Smooth muscle cell (in vitro differentiated cells): ENCODE measurements around the gene BRSK1. TPM values are rescaled to one million over a fixed set of nuclear protein-coding genes. Genes with fewer than 3 reads are reported as not detected.

Experiments
- DNase-seq: peaks from one replicate; lab custom pipeline; 2025; ENCODE audit not compliant: unreplicated experiment; lab: John Stamatoyannopoulos, UW
- H2AFZ ChIP-seq: fragments of 200-600 bp; sonication (generic); 2 replicates; pipeline ENCODE4 v1.6.0; 2016; ENCODE audit warnings: antibody characterized with exemption, low read depth, mild to moderate bottlenecking
- H3F3A ChIP-seq: fragments of 200-600 bp; sonication (generic); 2 replicates; pipeline ENCODE4 v1.6.0; 2017; ENCODE audit warnings: antibody characterized with exemption, low read depth
- H3K27ac ChIP-seq: fragments of 200-600 bp; sonication (generic); 2 replicates; pipeline ENCODE4 v1.5.1; 2016; ENCODE audit warnings: low read depth, mild to moderate bottlenecking
- H3K27me3 ChIP-seq: fragments of 200-600 bp; sonication (generic); 2 replicates; pipeline ENCODE4 v1.6.1; 2016; ENCODE audit warnings: low read depth, mild to moderate bottlenecking
- H3K36me3 ChIP-seq: fragments of 200-600 bp; sonication (generic); 2 replicates; pipeline ENCODE4 v1.5.1; 2016; ENCODE audit warnings: low read depth
- H3K4me1 ChIP-seq: fragments of 200-600 bp; sonication (generic); 2 replicates; pipeline ENCODE4 v1.5.1; 2016; ENCODE audit warnings: low read depth
- H3K4me2 ChIP-seq: fragments of 200-600 bp; sonication (generic); 2 replicates; pipeline ENCODE4 v1.6.0; 2016; ENCODE audit warnings: mild to moderate bottlenecking
- H3K4me3 ChIP-seq: fragments of 200-600 bp; sonication (generic); 2 replicates; pipeline ENCODE4 v1.5.1; 2016; ENCODE audit warnings: mild to moderate bottlenecking
- H3K79me2 ChIP-seq: fragments of 200-600 bp; sonication (generic); 2 replicates; pipeline ENCODE4 v1.6.0; 2016; ENCODE audit warnings: low read depth, mild to moderate bottlenecking
- H3K9ac ChIP-seq: fragments of 200-600 bp; sonication (generic); 2 replicates; pipeline ENCODE4 v1.6.0; 2016; ENCODE audit warnings: low read depth
- H3K9me3 ChIP-seq: fragments of 200-600 bp; sonication (generic); replicated peaks from 2 replicates; pipeline ENCODE4 v1.5.1; 2016; ENCODE audit warnings: low read depth
- H4K20me1 ChIP-seq: fragments of 200-600 bp; sonication (generic); 2 replicates; pipeline ENCODE4 v1.6.0; 2016; ENCODE audit warnings: low read depth
- WGBS: methylation state at CpG from one replicate; pipeline ENCODE4 v1.1.7; 2016; ENCODE audit warnings: low lambda C conversion rate; 5-methylcytosine and 5-hydroxymethylcytosine counted together
- polyA plus RNA-seq: library from polyadenylated mRNA; unstranded; fragments of >200 nt; fragmentation: Nextera tagmentation; extraction: Ambion mirVana; gene quantifications from 2 replicates; pipeline ENCODE4 v1.2.1, GENCODE V29; 2016
- total RNA-seq: library from RNA; depleted of rRNA; stranded (reverse); fragments of >200 nt; gene quantifications from 2 replicates; pipeline ENCODE4 v1.2.3, GENCODE V29; 2014
- TF ChIP-seq, protein P1 (sequence below): fragments of 200-600 bp; sonication (generic); IDR thresholded peaks from 2 replicates; pipeline ENCODE4 v1.5.1; 2017; ENCODE audit warnings: borderline replicate concordance, mild to moderate bottlenecking, antibody characterized with exemption; ENCODE audit not compliant: insufficient read depth, poor library complexity, severe bottlenecking

BRSK1 gene
- total and polyA plus RNA-seq, 2 experiments from 2014 or later: 3.0 to 5.0 TPM

GRCh38 chr19:55270172-55270942 is 13.4 kb upstream of the BRSK1 start:
- Histone ChIP-seq H3K4me2 (no peak overlapping the region), H3K27me3 (no peaks in the 10 kb centered on the region), H3K27ac (no peak overlapping the region), H3K4me3 (no peak overlapping the region), H2AFZ (no peak overlapping the region), H3K9me3 (no peaks in the 10 kb centered on the region), H4K20me1 (no peaks in the 10 kb centered on the region), H3K4me1 (no peaks in the 10 kb centered on the region), H3K9ac (no peak overlapping the region), H3F3A (no peaks in the 10 kb centered on the region), H3K36me3 (no peaks in the 10 kb centered on the region), H3K79me2 (peaks cover 4% of the 10 kb centered on the region)
- WGBS: 96% methylated on average over 20 of the region's 25 CpGs
- TF ChIP-seq, protein P1, sequence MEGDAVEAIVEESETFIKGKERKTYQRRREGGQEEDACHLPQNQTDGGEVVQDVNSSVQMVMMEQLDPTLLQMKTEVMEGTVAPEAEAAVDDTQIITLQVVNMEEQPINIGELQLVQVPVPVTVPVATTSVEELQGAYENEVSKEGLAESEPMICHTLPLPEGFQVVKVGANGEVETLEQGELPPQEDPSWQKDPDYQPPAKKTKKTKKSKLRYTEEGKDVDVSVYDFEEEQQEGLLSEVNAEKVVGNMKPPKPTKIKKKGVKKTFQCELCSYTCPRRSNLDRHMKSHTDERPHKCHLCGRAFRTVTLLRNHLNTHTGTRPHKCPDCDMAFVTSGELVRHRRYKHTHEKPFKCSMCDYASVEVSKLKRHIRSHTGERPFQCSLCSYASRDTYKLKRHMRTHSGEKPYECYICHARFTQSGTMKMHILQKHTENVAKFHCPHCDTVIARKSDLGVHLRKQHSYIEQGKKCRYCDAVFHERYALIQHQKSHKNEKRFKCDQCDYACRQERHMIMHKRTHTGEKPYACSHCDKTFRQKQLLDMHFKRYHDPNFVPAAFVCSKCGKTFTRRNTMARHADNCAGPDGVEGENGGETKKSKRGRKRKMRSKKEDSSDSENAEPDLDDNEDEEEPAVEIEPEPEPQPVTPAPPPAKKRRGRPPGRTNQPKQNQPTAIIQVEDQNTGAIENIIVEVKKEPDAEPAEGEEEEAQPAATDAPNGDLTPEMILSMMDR: no peak
- DNase-seq: no peak

GRCh38 chr19:55272142-55272541 is 11.7 kb upstream of the BRSK1 start:
- Histone ChIP-seq H3K9me3 (no peaks in the 10 kb centered on the region), H3K4me1 (no peaks in the 10 kb centered on the region), H3K27me3 (no peaks in the 10 kb centered on the region), H3K9ac (no peak overlapping the region), H3K27ac (no peak overlapping the region), H3K4me3 (no peak overlapping the region), H4K20me1 (no peaks in the 10 kb centered on the region), H3K36me3 (no peaks in the 10 kb centered on the region), H3K4me2 (no peak overlapping the region), H3K79me2 (no peaks in the 10 kb centered on the region), H2AFZ (no peak overlapping the region), H3F3A (no peaks in the 10 kb centered on the region)
- TF ChIP-seq, protein P1: no peak
- no peak for DNase-seq
- 94% methylated on average over 18 of the region's 18 CpGs for WGBS

DNA sequence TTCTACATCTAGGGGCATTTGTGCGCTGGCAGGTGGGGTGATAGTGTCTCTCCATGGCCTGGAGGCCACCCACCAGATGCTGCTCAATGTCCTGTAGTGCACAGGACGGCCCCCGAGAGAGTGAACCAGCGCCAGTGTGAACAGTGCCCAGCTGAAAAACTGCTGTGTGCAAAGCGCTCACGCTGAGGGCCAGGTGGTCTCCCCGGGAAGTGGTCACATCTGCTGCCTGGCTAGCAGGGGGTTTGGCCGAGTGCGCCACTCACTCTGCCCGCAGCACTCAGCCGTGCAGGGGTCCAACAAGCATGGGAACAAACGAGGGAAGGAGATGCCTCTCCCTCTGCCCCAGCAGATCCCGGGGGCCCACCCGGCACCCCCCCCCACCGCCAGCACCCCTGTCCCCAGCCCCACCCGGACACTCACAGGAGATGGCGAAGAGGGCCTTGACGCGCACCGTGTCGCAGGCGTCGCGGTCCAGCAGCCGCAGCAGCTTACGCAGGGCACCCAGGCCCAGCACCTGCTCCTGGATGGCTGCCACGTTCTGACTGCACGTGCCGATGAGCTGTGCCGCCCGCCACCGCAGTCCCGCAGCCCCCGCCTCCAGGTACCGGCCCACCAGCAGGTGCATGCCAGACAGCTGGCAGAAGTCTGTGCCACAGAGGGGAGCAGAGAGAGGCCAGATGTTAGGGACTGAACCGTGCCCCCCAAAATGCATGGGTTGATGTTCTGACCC is 9.7 kb upstream of the BRSK1 start:
- TF ChIP-seq, protein P1: no peak
- Histone ChIP-seq H3K4me2 (no peak overlapping the region), H3K9me3 (no peaks in the 10 kb centered on the region), H2AFZ (no peak overlapping the region), H3K27me3 (no peaks in the 10 kb centered on the region), H3K79me2 (no peaks in the 10 kb centered on the region), H3K27ac (no peak overlapping the region), H3K4me1 (peaks cover 3% of the 10 kb centered on the region), H3K4me3 (no peak overlapping the region), H3K36me3 (no peaks in the 10 kb centered on the region), H3F3A (no peaks in the 10 kb centered on the region), H4K20me1 (no peaks in the 10 kb centered on the region), H3K9ac (no peak overlapping the region)
- WGBS: over 99% methylated on average over 15 of the region's 36 CpGs
- no peak for DNase-seq
